Measurements from ENCODE around the gene KIF4A. TPM values are rescaled to one million over a fixed set of nuclear protein-coding genes. Genes with fewer than 3 reads are reported as not detected.
"Not testable (repeated sequence)": the region's sequence is repeated elsewhere in the genome, so short reads cannot be mapped to it uniquely, and the experiment has no call there.

Gene KIF4A
- total RNA-seq, result under 1 TPM; 0.14 to 0.65 (median 0.44) TPM
- polyA plus RNA-seq, result 0.05 TPM
- long read RNA-seq, donor 1, result 0 reads
- long read RNA-seq, donor 2, result 0 reads
- long read RNA-seq, donor 3, result 0 reads
- long read RNA-seq, donor 4, result 0 reads

GRCh38 chrX:70289793-70290770, at the start of gene KIF4A, which contains the start of gene PDZD11:
TSS of gene KIF4A (plus strand) at chrX:70290104. CDS start at chrX:70290459, 355 bp downstream.
TSS of gene PDZD11 (minus strand) at chrX:70289927. CDS start at chrX:70289341, 586 bp downstream.
- no peaks in the 10 kb centered on the region for H3K9me3 ChIP-seq (ENCODE audit: control insufficient read depth, low read length)
- no peaks in the 10 kb centered on the region for H3K27me3 ChIP-seq (ENCODE audit: control insufficient read depth, insufficient read depth)
- H3K4me3 ChIP-seq (ENCODE audit: low read length), result peak within 1 kb of the TSS; percentile 42
- peak within 1 kb of the TSS; percentile 84 for H3K27ac ChIP-seq (ENCODE audit: low read length)
- intact Hi-C loops (cut with DNase I), result no loop called here
- ATAC-seq (peak; percentile 100), DNase-seq (peak; percentile 83 to 93 (median 90))
- WGBS, result under 1% methylated on average over 62 of the region's 62 CpGs
- peaks cover 2% of the 10 kb centered on the region for H3K4me1 ChIP-seq (ENCODE audit: control insufficient read depth, insufficient read depth, low read length)

- Histone ChIP-seq H3K9me3 (ENCODE audit: control insufficient read depth, low read length) (no peaks in the 10 kb centered on the region), H3K27ac (ENCODE audit: low read length) (no peak overlapping the region), H3K27me3 (ENCODE audit: control insufficient read depth, insufficient read depth) (no peaks in the 10 kb centered on the region), H3K4me3 (ENCODE audit: low read length) (no peak overlapping the region), H3K4me1 (ENCODE audit: control insufficient read depth, insufficient read depth, low read length) (no peaks in the 10 kb centered on the region)
- intact Hi-C loops (cut with DNase I), result no loop called here
- ATAC-seq, result no peak
- WGBS, result 85% methylated on average over 1 of the region's 1 CpG
- DNase-seq, result no peak
These were observed 49.2 kb upstream of the KIF4A start for GRCh38 chrX:70240751-70241150.

GRCh38 chrX:70241501-70241900, 48.4 kb upstream of the KIF4A start:
- Histone ChIP-seq H3K27ac (ENCODE audit: low read length) (no peak overlapping the region), H3K9me3 (ENCODE audit: control insufficient read depth, low read length) (no peaks in the 10 kb centered on the region), H3K27me3 (ENCODE audit: control insufficient read depth, insufficient read depth) (no peaks in the 10 kb centered on the region), H3K4me1 (ENCODE audit: control insufficient read depth, insufficient read depth, low read length) (no peaks in the 10 kb centered on the region), H3K4me3 (ENCODE audit: low read length) (no peak overlapping the region)
- intact Hi-C loops (cut with DNase I), result no loop called here
- 92% methylated on average over 2 of the region's 2 CpGs for WGBS
- ATAC-seq (no peak), DNase-seq (no peak)

GRCh38 chrX:70243601-70244000, 46.3 kb upstream of the KIF4A start:
- H3K4me3 ChIP-seq (ENCODE audit: low read length); ATAC-seq; DNase-seq; H3K27ac ChIP-seq (ENCODE audit: low read length); intact Hi-C loops (cut with DNase I); H3K9me3 ChIP-seq (ENCODE audit: control insufficient read depth, low read length); H3K27me3 ChIP-seq (ENCODE audit: control insufficient read depth, insufficient read depth); H3K4me1 ChIP-seq (ENCODE audit: control insufficient read depth, insufficient read depth, low read length): not testable (repeated sequence)
- WGBS, result 81% methylated on average over 5 of the region's 5 CpGs

GRCh38 chrX:70244881-70245280, 45.0 kb upstream of the KIF4A start:
- WGBS, result 64% methylated on average over 6 of the region's 6 CpGs
- intact Hi-C loops (cut with DNase I), result no loop called here
- Histone ChIP-seq H3K4me3 (ENCODE audit: low read length) (no peak overlapping the region), H3K27ac (ENCODE audit: low read length) (no peak overlapping the region), H3K4me1 (ENCODE audit: control insufficient read depth, insufficient read depth, low read length) (no peaks in the 10 kb centered on the region), H3K27me3 (ENCODE audit: control insufficient read depth, insufficient read depth) (no peaks in the 10 kb centered on the region), H3K9me3 (ENCODE audit: control insufficient read depth, low read length) (no peaks in the 10 kb centered on the region)
- peak; percentile 29 to 65 for ATAC-seq
- no peak for DNase-seq

- WGBS, result 96% methylated on average over 2 of the region's 2 CpGs
- intact Hi-C loops (cut with DNase I), result no loop called here
- no peaks in the 10 kb centered on the region for H3K27me3 ChIP-seq (ENCODE audit: control insufficient read depth, insufficient read depth)
- H3K9me3 ChIP-seq (ENCODE audit: control insufficient read depth, low read length), result no peaks in the 10 kb centered on the region
- H3K27ac ChIP-seq (ENCODE audit: low read length), result no peak overlapping the region
- no peaks in the 10 kb centered on the region for H3K4me1 ChIP-seq (ENCODE audit: control insufficient read depth, insufficient read depth, low read length)
- no peak for ATAC-seq
- H3K4me3 ChIP-seq (ENCODE audit: low read length), result no peak overlapping the region
- DNase-seq, result no peak
These were observed 42.7 kb upstream of the KIF4A start for GRCh38 chrX:70247252-70247651.

GRCh38 chrX:70252491-70252890, 37.4 kb upstream of the KIF4A start:
- intact Hi-C loops (cut with DNase I), result no loop called here
- ATAC-seq (no peak), DNase-seq (no peak)
- Histone ChIP-seq H3K27me3 (ENCODE audit: control insufficient read depth, insufficient read depth) (no peaks in the 10 kb centered on the region), H3K4me1 (ENCODE audit: control insufficient read depth, insufficient read depth, low read length) (no peaks in the 10 kb centered on the region), H3K9me3 (ENCODE audit: control insufficient read depth, low read length) (no peaks in the 10 kb centered on the region), H3K4me3 (ENCODE audit: low read length) (no peak overlapping the region), H3K27ac (ENCODE audit: low read length) (no peak overlapping the region)
- 55% methylated on average over 2 of the region's 2 CpGs for WGBS

GRCh38 chrX:70253377-70254062, 36.4 kb upstream of the KIF4A start:
- WGBS, result 91% methylated on average over 3 of the region's 3 CpGs

GRCh38 chrX:70254063-70254400, 35.9 kb upstream of the KIF4A start:
- no peak overlapping the region for H3K4me3 ChIP-seq (ENCODE audit: low read length)
- H3K9me3 ChIP-seq (ENCODE audit: control insufficient read depth, low read length), result no peaks in the 10 kb centered on the region
- intact Hi-C loops (cut with DNase I), result no loop called here
- 81% methylated on average over 1 of the region's 1 CpG for WGBS
- no peaks in the 10 kb centered on the region for H3K4me1 ChIP-seq (ENCODE audit: control insufficient read depth, insufficient read depth, low read length)
- DNase-seq, result no peak
- H3K27ac ChIP-seq (ENCODE audit: low read length), result no peak overlapping the region
- H3K27me3 ChIP-seq (ENCODE audit: control insufficient read depth, insufficient read depth), result no peaks in the 10 kb centered on the region
- no peak for ATAC-seq

More at GRCh38 chrX:70253377-70254062, 36.4 kb upstream of the KIF4A start:
- Histone ChIP-seq H3K27me3 (ENCODE audit: control insufficient read depth, insufficient read depth) (no peaks in the 10 kb centered on the region), H3K9me3 (ENCODE audit: control insufficient read depth, low read length) (no peaks in the 10 kb centered on the region), H3K4me3 (ENCODE audit: low read length) (no peak overlapping the region), H3K27ac (ENCODE audit: low read length) (no peak overlapping the region), H3K4me1 (ENCODE audit: control insufficient read depth, insufficient read depth, low read length) (no peaks in the 10 kb centered on the region)
- ATAC-seq (no peak), DNase-seq (no peak)
- intact Hi-C loops (cut with DNase I), result no loop called here

- WGBS, result 95% methylated on average over 3 of the region's 3 CpGs
These were observed 35.0 kb upstream of the KIF4A start for GRCh38 chrX:70254909-70255308.

GRCh38 chrX:70255452-70255851, 34.5 kb upstream of the KIF4A start:
- 68% methylated on average over 2 of the region's 2 CpGs for WGBS
- ATAC-seq (peak; percentile 43 to 75), DNase-seq (no peak)
- intact Hi-C loops (cut with DNase I), result no loop called here
- Histone ChIP-seq H3K4me3 (ENCODE audit: low read length) (no peak overlapping the region), H3K9me3 (ENCODE audit: control insufficient read depth, low read length) (no peaks in the 10 kb centered on the region), H3K27me3 (ENCODE audit: control insufficient read depth, insufficient read depth) (no peaks in the 10 kb centered on the region), H3K4me1 (ENCODE audit: control insufficient read depth, insufficient read depth, low read length) (no peaks in the 10 kb centered on the region), H3K27ac (ENCODE audit: low read length) (no peak overlapping the region)

More at GRCh38 chrX:70254909-70255308, 35.0 kb upstream of the KIF4A start:
- DNase-seq (no peak), ATAC-seq (no peak)
- Histone ChIP-seq H3K27ac (ENCODE audit: low read length) (no peak overlapping the region), H3K9me3 (ENCODE audit: control insufficient read depth, low read length) (no peaks in the 10 kb centered on the region), H3K4me3 (ENCODE audit: low read length) (no peak overlapping the region), H3K27me3 (ENCODE audit: control insufficient read depth, insufficient read depth) (no peaks in the 10 kb centered on the region), H3K4me1 (ENCODE audit: control insufficient read depth, insufficient read depth, low read length) (no peaks in the 10 kb centered on the region)
- intact Hi-C loops (cut with DNase I), result no loop called here
